DMS153 (cell line): ENCODE results near the gene RAB3GAP1.
"Not testable (repeated sequence)": the region's sequence is repeated elsewhere in the genome, so short reads cannot be mapped to it uniquely, and the experiment has no call there.

Experiments
- DNase-seq: peaks from one replicate; lab custom pipeline; 2025; lab: John Stamatoyannopoulos, UW

RAB3GAP1 gene

GRCh38 chr2:135105513-135106316, 53.6 kb downstream of the RAB3GAP1 start:
- not testable (repeated sequence) for DNase-seq

GRCh38 chr2:135113322-135113721, 61.2 kb downstream of the RAB3GAP1 start:
- no peak for DNase-seq

- DNase-seq, result no peak
Measured at GRCh38 chr2:135119582-135119981, 67.5 kb downstream of the RAB3GAP1 start.

GRCh38 chr2:135121016-135121657, 69.0 kb downstream of the RAB3GAP1 start:
- no peak for DNase-seq

DNA sequence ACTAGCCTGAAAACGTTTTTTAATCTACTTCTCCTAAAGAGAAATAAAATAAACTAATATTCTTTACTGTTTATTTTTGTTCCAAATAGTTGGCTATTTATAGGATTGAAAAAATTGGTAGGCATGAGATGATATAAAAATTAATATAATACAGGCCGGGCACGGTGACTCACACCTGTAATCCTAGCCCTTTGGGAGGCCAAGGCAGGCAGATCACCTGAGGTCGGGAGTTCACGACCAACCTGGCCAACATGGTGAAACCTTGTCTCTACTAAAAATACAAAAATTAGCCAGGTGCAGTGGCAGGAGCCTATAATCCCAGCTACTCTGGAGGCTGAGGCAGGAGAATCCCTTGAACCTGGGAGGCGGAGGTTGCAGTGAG, 69.6 kb downstream of the RAB3GAP1 start:
- DNase-seq, result not testable (repeated sequence)

DNA sequence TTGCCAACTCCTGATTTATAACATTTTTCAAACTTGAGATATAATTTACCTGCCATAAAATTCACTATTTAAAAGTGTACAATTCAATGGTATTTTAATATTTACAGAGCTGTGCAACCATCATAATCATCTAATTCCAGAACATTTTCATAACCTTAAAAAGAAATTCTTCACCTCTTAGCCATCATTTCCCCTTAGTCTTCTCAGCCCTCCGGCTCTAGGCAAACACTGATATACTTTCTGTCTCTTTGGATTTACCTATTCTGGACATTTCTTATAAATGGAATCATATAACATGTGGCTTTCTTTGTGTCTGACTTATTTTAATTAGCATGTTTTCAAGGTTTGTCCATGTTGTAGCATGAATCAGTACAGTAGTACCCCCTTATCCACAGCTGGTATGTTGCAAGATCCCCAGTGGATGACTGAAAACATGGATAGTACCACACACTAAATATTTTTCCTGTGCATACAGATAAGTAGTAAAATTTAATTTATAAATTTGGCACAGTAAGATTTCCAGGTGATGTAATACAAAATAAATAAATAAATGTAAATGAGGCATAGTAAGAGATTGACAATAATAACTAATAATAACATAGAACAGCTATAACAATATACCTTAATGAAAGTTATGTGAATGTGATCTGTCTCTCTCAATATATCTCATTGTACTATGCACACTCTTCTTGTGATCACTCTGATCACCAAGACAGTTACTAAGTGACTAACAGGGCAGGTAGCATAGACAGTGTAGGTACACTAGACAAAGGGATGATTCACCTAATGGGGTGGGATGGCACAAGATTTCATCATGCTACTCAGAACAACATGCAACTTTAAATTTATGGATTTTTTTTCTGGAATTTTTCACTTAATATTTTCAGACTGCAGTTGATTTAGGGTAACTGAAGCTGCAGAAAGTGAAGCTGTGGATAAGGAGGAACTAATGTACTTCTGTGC, 73.1 kb downstream of the RAB3GAP1 start:
- DNase-seq, result no peak

GRCh38 chr2:135125940-135126339, 73.8 kb downstream of the RAB3GAP1 start:
- no peak for DNase-seq

DNA sequence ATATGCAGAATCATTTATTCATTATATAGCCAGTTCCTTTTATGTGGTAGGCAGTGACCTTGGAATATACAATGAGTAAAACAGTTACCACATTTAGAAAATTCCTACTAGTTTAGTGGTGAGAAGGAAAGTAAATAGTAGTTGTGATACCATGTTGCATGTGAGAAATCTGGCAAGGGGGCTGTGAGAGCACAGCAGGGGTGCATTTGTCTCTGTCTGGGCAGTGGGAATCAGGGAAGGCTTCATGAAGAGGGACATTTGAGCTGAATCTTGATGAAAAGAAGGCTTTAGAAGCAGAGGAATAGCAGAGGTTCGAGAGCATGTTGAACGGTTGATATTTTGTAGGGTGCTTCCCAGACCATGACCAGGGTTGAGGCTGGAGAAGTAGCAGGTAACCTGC, 78.7 kb downstream of the RAB3GAP1 start:
- DNase-seq, result no peak

DNA sequence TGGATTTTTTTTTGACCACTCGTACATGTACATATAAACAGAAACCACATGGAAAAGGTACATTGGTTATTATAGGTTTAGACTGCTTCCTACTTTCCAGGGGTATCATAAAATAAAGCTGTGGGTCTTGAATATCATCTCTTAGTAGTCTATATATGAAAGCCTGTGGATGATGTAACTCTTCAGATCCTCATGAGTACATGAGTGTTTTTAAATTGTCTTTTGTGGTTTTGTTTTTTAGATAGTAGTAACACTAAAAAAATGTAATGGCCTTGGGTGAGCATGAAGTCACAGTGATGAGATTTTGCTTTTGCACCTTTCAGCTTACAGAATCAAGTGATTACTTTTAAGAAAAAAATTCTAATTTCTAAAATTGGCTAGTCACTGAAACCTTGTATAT, 80.2 kb downstream of the RAB3GAP1 start:
- DNase-seq, result no peak

- no peak for DNase-seq
Measured at GRCh38 chr2:135140606-135141005, 88.5 kb downstream of the RAB3GAP1 start.

DNA sequence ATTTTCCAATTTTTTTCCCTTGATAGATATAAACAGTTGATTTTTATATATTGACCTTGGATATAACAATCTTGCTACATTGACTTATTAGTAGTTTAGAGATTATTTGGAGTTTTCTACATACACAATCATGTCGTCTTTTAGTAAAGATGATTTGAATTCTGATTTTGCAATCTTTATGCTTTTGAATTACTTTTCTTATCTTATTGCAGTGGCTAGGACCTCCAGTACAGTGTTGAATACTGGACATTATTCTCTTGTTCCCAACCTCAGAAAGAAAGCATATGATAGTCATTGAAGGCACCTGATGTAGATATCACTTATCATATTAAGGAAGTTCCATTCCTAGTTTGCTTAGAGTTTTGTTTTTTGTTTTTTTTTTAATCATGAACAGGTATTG, 90.2 kb downstream of the RAB3GAP1 start:
- DNase-seq, result no peak

- no peak for DNase-seq
Measured at GRCh38 chr2:135144343-135144742, 92.3 kb downstream of the RAB3GAP1 start.

DNA sequence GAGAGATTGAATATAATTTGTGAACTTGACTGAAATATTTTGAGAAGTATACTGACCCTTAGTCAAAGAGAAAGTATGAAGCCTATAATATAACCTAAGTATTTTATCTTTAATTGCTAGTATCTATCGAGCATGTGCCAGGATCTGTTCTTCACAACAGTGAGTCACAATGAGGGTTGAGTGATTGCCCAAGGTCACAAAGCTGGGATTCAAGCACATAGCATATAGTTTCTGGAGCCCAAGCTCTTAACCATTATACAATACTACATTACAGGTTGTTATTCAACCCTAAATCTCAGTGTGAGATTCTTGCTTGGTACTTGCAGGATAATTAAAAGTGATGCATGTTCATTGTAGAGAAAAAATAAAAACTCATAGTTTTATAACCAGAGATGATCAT, 97.2 kb downstream of the RAB3GAP1 start:
- DNase-seq, result no peak

DNA sequence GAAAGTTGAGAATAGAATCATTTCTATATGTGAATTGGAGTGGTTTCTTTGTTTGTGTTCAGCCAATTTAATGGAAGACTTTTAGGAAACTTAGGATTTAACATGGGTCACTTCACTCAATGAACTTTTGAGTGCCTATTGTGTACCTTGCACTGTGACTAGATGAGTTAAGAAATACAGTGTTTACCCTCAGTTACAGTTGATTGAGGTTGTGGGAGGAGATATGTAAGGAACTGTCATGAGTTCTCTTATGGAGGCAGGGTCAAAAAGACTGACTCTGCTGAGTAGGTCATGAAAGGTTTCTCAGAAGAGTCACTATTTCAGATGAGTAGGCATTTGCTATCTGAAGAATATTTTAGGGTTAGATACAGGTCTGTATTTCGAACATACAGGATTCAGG, 98.6 kb downstream of the RAB3GAP1 start:
- no peak for DNase-seq

DNA sequence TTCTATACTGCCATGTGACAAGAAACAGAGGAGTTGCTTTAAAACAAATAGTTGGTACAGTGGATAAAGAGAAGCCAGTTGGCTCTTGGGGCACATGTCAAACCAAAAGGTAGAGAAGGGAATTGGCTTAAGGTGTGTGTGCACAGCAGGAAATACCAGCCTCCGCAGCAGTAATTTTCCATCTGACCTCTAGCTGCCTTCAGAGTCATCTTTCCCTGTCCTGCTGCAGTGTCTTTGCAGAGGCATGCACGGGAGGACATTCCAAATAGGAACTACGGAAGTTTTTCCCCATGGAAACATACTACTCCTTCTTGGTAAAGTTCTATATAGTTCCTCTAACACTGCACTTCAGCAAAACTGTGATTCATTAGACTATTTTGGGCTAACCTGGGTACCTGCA, 99.5 kb downstream of the RAB3GAP1 start:
- DNase-seq, result no peak

DNA sequence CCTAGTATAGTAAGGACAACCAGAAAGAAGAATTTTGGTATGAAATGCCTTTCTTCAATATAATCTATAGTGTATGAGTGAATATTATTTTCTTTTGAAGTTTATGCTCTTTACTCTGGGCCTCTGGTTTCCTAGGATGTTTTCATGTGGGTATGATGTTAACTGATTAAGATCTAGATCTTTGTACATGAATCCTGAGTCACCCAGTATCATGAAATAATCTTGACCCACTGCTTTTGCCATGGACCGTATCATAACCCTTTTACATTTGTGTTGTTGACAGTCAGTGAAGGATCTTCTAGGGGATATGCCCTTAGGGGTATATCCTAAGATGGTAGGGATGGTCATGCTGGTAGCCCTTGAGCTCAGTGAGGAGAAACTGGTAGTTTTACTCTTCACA, 100.3 kb downstream of the RAB3GAP1 start:
- DNase-seq, result no peak

DNA sequence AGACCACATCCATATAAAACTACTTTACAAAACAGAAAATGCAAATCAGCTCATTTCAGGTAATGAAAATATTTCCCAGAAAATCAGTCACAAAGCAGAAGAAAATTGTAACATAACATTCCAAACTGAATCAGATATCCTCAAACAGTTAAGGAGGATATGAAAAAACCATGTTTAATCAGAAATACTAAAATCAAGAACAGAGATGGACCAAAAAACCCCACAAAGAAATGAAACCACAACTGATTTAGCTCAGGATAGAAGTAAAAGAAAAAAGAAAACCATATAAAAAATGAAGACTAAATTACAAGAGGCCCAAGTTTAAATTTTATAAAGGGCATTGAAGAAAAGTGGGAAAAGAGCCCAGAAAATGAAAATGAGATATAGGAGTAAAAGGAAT, 102.9 kb downstream of the RAB3GAP1 start:
- DNase-seq, result no peak

GRCh38 chr2:135157856-135158255, 105.8 kb downstream of the RAB3GAP1 start:
- DNase-seq, result no peak

GRCh38 chr2:135159191-135159590, 107.1 kb downstream of the RAB3GAP1 start:
- no peak for DNase-seq

GRCh38 chr2:135162377-135162776, 110.3 kb downstream of the RAB3GAP1 start:
- no peak for DNase-seq

- DNase-seq, result no peak
Measured at GRCh38 chr2:135162786-135163185, 110.7 kb downstream of the RAB3GAP1 start.

- no peak for DNase-seq
Measured at GRCh38 chr2:135163306-135163705, 111.2 kb downstream of the RAB3GAP1 start.

GRCh38 chr2:135163901-135164300, 111.8 kb downstream of the RAB3GAP1 start:
- DNase-seq, result no peak
